ENCODE results near the gene EBF3.

The EBF3 gene

DNA sequence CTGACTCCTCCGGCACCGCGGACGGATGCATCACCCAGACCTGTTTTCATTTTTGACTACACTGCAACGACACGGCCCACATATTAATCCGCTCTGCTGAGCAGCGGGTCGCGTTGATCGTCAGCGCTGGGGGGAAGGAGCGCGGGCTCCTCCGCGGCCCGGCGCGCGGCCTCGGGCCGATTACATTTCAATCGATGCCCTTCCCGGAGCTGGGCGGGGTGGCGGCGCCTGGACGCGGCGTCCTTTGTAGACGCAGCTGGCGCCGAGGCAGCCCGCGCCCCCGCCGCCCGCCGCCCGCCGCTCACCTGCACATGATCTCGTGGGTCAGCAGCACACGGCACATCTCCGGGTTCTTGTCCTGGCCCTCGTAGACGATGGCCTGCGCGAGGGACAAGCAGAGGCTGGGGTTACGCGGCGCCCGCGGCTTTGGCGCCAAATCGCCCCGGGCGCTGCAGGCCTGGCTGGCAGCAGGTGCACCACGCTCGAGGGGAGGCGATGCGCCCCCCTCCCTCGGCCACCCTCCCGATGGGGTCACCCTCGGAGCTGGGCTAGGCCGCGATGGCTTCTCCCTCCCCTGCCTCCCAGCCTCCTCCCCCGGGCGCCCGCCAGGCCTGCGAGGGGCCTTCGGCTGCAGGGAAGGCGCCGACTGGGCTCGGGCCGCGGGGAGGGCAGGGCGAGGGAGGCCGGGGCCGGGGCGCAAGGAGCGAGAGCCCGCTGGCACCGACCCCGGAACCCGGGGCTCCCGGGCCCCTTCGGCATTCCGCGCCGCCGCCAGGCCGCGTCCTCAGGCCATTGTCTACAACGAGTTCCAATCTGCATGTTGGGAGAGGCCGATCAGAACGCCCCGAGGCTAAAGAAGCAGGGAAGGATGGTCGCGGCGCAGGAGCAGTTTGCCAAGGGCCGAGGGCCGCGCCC, 5.2 kb downstream of the EBF3 start:
- no peak for DNase-seq

DNA sequence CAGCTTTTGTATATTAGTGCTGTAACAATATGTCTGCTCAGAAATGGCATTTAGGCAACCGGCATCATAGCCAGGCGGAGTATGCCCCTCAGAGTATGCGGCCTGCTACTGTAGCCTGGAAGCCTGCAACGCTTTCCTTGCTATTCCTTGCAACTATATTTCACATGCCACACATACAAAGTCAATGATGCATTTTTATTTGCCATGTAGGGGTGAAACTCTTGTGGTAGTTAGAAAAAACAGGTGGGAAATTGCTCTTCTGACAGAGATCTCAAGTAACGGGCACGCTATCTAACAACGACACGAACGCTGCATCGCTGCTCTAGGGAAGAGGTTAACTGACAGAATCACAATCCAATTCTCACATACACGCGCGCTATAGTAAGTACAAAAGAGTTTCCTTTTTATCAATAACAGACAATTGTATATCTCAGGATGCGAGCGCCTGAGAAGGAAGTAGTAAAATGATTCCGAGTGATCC, 5.9 kb downstream of the EBF3 start:
- no peak for DNase-seq

DNA sequence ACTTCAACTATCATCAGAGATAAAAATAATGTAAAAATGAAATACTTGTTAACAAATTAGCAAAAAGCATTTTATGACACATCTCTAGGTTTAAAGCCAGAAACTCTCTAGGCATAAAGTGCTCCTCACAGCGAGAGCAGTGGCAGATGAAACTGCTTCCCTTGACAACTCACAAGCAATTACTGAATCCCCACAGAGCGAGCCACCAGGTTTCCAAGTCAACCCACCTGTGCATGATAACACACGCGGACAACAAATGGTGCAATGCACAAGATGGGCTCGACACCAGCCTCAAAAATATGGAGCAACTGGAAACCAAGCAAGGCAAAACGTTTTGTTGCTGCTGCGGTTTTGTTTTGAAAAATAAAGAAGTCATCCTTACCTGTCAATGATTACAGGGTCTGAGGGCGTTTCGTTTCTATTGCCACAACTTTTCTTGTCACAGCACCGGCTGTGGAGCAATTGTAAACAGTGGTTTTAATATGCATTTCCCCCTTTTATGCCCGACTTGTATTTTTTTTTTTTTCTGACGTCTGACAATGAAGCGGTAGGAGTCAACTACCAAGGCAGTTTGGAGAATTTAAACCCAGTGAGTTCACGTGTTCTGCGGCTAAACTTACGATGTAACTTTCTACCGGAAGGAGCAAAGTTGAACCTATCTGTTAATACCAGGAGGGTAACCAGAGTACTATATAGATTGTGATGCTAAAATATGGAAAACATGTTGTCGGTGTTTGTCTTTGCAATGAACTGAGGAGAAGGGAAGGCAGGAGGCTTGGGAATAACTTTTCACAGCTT, 7.0 kb downstream of the EBF3 start:
- no peak for DNase-seq

DNA sequence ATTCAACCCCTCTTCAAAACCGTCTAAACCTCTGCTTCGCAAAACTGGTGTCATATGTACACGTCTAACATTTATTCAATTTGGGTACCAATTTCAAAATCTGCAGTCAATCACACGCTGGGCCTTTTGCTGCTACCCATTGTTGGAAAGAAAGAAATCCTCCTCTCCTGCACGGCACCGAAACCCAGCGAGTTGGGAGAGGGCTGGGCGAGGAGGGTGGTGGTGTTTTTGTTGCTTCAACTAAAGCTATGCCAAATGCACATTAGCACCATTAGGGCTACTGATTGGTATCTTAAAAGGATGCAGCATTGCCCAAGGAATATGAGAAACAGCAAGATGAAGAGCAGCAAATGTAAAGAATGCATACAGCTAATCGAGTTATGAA, 7.8 kb downstream of the EBF3 start:
- DNase-seq = no peak

DNA sequence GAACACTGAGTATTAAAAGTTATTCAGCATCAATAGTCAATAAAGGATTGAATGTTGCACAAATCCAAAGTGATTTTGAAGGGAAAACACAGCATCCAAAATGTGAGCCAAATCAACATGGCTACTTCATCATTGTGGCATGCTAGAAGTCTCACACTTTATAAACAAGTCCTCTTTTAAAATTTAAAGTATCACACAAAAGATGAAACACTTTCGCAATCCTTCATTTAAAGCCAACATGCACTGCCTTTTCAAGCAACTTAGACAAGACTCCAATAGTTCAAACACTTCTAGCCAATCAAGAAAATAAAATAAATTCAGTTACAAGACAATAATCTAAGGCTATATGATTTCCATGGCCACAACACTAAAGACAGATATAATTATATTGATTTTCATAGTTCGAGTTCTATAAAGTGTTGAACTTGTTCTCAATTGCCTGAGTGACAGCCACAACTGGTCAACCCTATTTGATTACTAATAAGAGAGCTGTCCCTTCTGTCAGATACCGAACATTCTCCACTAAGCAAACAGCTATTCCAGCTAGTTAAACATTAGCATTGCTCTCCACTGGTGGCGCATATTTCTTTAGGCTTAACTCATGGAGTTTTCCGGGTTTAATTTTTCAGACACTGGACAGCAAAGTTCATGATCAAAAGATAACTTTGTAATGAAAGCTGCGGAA, 8.3 kb downstream of the EBF3 start:
- DNase-seq = no peak

DNA sequence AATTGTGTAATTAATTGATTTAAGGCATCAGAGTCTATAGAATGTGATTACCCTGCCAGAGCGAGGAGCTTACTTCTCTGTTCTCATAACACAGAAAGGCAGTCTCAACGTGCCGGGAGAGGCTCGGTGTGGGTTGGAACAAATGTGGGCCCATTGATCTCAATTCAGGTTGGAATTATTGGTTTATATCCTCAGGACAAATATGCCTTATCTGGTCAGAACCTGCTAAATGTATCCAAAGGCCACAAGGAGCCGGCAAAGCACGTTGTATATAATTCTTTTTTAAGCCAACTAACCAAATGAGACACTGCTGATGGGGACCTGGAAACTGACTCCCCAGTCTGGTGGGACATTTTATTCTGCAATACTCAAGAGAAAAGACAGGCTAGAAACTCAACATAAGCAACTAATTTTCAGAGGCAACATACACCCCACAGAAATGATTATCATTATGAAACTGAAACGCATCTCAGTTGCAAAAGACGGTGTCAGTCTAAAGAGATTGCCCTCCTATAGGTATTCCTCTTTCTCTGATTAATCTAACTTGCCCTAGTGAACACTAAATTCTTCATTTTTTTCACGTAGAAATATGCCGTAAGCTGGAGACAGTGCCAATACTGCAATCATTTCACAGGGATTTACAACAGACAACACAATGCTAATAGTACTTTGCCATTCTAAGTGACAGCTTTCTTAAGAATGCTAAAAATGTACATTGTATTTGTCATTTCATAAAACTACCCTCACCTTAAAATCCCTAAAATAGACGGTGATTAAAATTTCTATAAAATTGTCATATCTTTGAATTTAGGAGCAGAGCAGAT, 9.4 kb downstream of the EBF3 start:
- no peak for DNase-seq

DNA sequence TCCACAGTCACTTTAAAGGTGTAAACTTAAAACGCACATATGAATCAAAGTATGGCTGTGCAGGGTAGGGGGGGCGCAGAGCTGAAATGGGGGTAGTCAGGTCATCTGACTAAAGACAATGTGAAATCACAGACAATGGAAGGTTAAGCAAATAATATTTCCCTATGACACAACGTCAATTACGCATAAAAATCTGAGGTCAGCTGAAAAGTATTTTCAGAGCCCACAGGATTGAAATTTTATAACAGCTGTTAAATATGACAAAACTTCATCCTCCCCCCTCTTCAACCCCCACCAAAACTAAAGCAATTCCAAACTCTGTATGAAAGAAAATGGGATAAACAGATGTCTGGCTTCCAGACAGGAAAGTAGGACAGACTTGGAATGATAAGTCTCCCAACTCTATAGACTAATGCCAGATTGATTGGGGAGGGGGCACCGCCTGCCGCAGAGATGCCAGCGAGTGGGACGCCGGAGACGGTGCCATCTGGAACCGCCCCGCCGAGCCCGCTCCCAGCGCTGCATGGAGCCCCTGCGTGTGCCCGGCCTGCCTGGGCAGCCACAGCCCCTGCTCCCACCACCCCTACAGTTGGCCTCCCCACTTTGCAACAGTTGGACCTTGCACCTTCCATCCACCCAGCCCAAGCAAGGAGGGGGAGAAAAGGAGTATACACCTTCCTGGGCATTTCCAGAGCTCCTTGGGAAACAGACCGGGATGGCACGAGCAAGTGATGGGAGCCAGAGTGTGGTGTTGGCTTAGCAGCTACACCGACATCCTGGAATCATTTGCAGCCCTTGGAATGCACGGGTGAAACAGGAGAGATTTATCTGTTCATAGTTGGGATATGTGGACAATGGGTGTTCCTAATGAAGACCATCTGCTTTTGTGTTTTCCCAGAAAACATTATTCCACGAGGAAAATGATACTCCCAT, 10.7 kb downstream of the EBF3 start:
- no peak for DNase-seq

DNA sequence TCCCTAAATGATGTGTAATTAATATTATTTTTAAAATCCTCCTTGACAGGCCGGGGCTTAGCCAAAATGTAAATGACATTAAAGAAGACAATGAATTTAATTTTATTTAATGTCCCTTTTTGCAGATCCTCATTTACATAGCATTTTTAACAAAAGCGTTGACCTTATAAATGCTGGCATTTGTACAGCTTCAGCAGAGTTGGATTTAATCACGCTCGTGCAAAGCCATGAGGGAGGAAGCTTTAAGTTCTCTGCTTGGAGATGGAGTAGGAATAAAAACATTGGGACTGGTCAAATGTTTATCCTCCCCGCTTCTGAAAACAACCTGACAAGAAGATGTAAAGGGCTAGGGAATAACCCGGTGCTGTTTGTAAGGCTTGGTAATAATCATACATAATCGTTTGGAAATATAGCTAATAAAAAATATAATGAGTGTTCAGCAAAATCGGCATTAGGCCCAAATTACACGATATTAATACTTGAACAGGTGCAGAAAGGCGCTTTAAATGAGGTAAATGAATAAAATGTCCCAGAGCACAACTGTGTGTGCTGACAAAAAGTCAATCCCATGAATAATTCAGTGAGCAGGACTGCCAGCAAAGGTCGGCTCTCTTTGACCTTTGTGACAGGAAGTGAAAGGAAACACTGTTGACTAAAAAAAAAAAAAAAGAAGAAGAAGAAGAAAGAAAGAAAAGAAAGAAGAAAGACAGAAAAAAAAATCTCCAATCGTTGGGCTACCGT, 11.5 kb downstream of the EBF3 start:
- no peak for DNase-seq

DNA sequence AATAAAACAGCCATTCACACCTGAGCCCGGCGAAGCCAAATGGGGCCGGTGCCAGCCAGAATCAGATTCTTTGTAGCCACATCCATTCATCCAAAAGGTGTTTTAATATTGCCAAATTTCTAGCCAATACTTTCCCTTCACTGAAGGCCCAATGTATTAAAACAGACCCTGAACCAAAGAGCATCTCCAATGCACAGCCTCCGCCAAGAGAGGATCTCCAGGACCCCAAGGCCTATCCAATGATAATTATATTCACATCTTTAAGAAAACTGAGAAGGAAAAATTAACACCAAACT, 12.2 kb downstream of the EBF3 start:
- no peak for DNase-seq

DNA sequence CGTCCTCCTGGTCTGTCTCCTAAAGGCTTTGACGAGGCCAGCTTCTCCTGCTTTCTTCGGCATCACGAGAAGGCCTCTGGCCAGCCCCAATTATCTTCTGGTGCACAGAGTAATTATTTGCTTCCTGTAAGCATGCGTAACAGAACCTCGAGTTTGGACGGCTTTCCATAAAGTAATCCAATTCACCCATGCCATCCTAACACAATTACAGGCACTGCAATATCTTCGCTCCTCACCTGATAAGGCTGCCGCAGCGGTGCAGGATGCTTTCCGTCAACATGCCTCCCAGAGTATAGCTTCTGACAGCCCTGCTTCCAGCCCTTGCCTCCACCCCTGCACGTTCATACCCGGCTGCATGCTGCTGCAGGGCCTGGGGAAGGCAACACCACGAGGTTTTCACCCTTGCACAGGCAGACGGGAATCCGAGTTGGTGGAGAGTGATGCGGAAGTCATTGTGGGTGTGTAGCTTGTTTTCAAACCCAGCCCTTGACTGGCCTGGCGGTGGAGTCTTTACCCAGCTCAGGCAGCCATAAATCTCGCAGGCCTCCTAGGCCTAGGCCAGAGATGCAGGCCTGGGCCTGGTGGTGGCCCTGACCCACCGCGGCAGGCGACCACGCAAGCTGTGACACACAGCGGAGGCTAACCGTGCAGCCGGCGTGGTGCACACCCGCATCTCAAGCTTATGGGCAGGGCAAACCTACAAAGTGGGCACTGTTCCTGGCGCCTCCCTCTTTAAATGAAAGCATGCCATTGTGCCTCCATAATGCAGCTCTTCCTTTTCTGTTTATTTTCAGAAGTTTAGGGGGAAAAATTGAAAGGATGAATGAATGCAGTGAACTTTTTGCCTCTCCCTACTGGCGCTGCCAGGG, 12.7 kb downstream of the EBF3 start:
- no peak for DNase-seq

DNA sequence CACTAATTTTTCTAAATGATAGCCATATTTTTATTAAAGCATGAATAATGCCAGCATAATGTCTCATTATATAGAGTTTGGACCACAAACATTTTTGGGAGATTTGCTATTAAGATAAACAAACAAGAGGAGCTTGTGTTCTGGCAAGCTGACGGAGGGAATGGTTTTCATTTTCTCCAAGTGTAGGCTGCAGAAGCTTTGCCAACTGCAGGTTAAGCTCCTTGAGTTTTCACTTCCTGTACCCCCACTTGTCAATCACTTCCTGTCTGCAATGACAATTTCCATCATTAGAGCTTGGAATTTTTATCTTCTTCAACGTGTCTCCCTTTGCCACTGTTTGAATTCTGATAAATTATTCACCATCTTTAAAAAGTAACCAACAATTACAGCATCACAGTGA, 13.4 kb downstream of the EBF3 start:
- no peak for DNase-seq

DNA sequence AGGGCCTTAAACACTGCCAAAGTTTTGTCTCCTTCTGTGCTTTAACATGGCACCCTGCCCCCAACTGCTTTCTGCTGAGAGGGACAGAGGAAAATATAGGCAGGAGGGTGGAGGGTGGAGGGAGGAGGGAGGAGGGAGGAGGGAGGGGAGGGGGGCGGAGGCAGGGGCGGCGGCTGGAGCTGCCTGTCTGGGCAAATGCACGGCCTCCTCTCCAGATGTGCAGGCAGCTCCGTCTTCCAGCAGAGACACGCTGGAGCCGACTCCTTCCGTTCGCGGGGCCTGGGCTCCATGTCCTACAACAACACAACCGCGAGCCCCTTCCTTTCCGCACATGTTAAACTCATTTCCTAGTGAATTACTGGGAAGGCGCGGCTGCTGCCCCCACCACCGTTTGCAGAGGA, 14.2 kb downstream of the EBF3 start:
- peak; percentile 35 for DNase-seq

DNA sequence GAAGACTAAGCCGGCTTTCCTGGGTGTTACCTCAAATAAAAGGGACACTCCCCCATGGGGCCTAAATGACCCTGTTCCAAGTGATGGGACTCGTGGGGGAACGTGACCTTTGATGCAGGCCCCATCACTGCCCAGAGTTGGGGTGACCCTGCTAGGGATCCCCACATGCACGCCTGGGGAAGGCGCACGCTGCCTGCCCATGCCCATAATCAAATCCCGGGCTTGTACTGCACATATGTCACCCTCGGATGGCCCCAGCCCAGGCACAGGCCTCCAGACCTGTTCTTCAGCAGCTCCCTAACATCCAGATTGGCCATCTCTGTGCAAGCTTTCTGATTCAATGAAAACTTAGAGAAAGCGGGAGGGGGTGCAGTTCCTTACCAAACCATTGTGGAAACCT, 14.7 kb downstream of the EBF3 start:
- DNase-seq = no peak

DNA sequence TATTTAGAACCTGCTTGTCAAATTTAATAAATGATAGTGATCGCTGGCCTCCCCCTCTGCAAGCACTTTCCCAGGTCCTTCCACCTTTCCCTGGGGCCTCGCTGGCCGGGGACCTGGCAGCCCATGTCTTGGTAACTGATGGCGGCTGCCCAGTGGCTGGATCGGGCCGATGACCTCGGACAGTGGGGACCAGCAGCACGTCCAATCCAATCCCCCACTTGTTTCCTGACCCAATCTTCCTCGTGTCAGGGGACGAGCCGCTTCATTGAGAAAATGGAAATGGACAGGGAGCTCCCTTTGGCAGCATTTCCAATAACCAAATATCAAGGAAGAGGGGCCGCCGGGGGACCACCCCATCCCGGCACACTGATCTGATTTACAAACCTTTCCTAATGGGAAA, 17.2 kb downstream of the EBF3 start:
- no peak for DNase-seq

DNA sequence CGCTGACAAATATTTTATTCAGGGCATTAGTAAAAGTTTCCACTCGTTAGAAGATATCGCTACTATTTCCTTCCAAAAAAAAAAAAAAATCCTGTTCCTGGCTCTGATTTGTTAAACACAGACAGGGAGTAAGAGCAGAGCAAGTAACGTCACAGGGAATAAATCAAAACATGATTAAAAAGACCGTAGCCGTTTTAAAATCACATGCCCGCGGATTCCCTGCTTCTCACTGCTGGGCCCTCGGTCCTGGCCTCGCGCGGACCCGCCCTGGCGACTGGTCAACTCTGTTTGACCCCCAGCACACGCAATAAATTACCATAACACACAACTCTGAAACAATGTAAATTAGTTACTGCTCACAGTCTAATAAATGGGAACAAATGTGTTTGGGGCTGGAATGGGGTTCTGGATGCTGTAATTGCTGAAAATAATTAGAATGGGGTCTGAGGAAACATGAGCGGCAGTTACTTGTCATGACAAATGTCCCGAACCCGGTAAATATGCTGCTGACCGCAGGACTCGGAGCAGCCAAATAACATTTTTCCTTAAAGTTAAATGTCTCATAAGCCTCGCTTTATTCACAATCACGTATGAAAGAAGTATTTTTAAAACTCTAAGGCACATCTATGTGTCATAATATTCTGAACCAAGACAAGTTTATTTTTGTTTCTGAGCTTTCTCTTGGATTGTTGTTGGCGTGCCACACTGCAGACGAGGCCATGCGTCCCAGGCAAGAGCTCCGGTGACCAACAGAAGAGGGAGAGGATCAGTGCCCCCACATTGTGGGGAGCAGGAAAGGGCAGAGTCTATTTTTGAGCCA, 17.9 kb downstream of the EBF3 start:
- no peak for DNase-seq

DNA sequence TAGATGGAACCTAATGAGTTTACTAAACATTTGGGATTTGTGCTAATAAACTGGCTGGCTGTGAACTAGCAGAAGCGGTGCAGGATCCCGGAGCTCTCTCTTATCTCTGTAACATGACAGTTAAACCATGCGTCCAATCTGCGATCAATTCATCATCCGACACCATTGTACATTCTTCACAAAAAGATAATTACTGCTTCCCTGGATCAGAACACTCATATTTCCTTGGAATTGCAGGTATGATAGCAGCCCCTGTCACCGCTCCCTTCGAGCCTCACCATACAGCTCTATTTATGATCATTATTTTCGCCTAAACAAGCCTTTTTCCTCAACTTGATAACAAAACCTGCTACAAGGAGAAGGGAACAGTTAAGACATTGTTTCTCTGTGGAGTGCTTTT, 18.5 kb downstream of the EBF3 start:
- DNase-seq = no peak

DNA sequence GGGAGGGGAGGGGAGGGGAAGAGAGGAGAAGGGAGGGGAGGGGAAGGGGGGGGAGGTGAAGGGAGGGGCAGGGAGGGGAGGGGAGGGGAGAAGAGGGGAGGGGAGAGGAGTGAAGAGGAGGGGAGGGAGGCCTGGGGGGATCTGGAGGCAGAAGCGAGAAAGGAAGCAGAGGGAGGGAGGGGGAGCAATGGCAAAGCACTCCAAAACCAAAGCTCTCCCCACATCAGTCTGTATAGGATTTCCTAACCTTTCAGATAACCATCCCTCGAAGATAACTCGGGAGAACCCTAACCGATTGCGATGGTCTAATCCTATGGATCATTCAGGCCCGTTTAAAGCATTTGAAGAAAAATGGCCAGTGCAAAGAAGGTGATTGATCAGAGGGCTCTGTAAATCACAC, 19.0 kb downstream of the EBF3 start:
- no peak for DNase-seq

DNA sequence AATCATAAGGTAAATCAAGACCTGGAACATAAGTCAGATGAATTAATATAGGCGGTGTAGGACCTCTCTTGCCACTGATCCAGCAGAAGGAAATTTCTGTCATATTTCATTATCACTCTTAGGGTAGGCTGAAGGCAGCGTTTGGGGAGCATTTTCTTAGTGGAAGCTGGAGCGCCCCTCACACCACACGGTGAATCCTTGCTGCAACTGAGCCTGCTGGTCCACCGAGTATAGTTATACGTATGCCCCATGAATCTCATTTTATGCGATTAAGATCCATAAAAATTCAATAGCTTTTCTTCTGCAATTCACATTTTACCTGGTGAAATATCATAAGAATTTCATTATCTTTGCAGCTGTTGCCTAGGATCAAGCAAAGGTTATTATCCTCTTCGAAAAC, 19.6 kb downstream of the EBF3 start:
- no peak for DNase-seq

Data from NCI-H1105 (cell line).